WERI-Rb-1 (cell line): ENCODE data around the gene IL17RA.

Source experiments
- DNase-seq: peaks from one replicate; pipeline ENCODE4 v3.0.0-alpha.2; 2020
- H3K27ac ChIP-seq: fragments of 250-450 bp; sonication (Bioruptor Pico); 2 replicates; pipeline ENCODE4 v1.5.1; 2020; ENCODE audit warnings: mild to moderate bottlenecking, moderate library complexity
- H3K27me3 ChIP-seq: fragments of 250-450 bp; sonication (Bioruptor Pico); 2 replicates; pipeline ENCODE4 v1.5.1; 2021; ENCODE audit warnings: mild to moderate bottlenecking, low read depth, moderate library complexity; ENCODE audit not compliant: insufficient read depth, severe bottlenecking
- H3K36me3 ChIP-seq: fragments of 250-450 bp; sonication (Bioruptor Pico); 2 replicates; pipeline ENCODE4 v1.5.1; 2020; ENCODE audit warnings: mild to moderate bottlenecking, moderate library complexity
- H3K4me3 ChIP-seq: 2 replicates; pipeline ENCODE4 v1.5.1; 2011; ENCODE audit warnings: low read depth, mild to moderate bottlenecking, control low read depth, low read length
- H3K9me3 ChIP-seq: fragments of 250-450 bp; sonication (Bioruptor Pico); 2 replicates; pipeline ENCODE4 v1.5.1; 2021; ENCODE audit warnings: mild to moderate bottlenecking, moderate library complexity; ENCODE audit not compliant: severe bottlenecking
- TF ChIP-seq, protein P1 (sequence below): IDR thresholded peaks from 2 replicates; pipeline ENCODE4 v1.5.1; 2011; ENCODE audit warnings: low read depth, mild to moderate bottlenecking, control low read depth, inconsistent platforms, low read length

IL17RA gene

DNA sequence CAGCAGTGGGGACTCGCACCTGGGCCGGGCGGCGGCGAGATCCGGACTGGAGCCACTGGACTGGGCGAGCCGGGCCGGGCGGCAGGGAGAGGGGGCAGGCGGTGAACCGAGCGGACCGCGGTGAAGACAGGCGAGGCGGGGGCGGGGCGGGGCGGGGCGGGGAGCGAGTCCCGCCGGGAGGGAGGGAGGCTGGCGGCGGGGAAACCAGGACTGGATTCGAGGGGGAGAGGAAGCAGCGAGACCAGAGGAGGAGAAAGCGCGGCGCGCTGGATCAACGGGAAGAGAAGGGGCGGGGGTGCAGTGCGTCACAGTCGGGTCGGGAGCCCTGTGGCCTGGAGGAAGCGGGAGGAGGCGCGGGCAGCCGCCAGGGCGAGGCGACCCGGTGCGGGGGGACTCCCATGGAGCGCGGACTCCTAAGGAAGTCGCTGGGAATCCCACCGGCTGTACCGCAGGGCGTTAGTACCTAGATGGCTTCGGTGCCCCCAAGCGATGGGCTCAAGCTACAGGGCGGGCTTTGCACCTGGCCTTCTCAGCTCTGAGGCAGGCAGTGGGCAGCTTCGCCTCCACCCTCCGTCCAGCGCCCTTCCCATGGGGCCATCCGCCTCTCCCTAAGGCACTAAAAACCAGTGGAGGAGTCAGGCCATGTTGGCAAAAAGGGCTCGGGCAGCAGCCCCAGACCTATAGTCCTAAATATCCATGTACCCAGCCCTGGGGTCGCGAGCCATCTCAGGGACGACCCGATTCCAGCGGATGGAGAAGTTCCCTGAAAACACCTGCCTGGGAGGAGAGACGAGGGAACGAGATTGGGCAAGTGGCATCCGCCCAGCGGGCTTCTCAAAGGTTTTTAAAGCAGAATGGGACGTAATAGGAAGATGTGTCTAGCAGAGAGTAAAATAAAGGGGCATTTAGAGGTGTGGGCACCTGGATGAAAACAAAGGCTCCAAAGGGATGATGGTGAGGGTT lies 36.7 kb downstream of the IL17RA start, which contains the start of gene TMEM121B:
TSS of gene TMEM121B (minus strand) at position 128 of the 963 bp plus-strand sequence. CDS start 233 bp downstream, outside the sequence.
- Histone ChIP-seq H3K27ac (peak within 1 kb of the TSS; percentile 96), H3K36me3 (peaks cover 17% of the 10 kb centered on the region), H3K9me3 (no peaks in the 10 kb centered on the region), H3K4me3 (peak within 1 kb of the TSS; percentile 54), H3K27me3 (no peaks in the 10 kb centered on the region)
- TF ChIP-seq, protein P1, sequence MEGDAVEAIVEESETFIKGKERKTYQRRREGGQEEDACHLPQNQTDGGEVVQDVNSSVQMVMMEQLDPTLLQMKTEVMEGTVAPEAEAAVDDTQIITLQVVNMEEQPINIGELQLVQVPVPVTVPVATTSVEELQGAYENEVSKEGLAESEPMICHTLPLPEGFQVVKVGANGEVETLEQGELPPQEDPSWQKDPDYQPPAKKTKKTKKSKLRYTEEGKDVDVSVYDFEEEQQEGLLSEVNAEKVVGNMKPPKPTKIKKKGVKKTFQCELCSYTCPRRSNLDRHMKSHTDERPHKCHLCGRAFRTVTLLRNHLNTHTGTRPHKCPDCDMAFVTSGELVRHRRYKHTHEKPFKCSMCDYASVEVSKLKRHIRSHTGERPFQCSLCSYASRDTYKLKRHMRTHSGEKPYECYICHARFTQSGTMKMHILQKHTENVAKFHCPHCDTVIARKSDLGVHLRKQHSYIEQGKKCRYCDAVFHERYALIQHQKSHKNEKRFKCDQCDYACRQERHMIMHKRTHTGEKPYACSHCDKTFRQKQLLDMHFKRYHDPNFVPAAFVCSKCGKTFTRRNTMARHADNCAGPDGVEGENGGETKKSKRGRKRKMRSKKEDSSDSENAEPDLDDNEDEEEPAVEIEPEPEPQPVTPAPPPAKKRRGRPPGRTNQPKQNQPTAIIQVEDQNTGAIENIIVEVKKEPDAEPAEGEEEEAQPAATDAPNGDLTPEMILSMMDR = no peak
- peak; percentile 97 for DNase-seq

DNA sequence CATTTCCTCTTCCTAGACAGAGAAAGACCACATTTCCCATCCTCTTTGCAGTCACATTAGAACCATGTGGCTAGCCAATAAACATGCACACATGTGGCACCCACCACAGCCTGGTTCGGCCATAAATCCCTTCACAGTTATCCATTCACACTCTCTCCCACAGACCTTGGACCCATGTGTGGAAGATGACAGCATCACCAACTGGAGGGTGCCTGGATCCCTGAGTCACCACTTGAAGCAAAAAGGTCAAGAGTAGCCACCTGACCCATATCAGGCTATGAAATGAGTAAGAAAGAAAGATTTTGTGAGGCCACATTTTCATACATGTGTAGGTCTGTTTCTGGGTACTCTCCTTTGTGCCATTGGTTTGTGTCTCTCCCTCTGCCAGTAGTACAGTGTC lies 45.4 kb downstream of the IL17RA start:
- TF ChIP-seq, protein P1 = no peak
- Histone ChIP-seq H3K4me3 (no peak overlapping the region), H3K27me3 (no peaks in the 10 kb centered on the region), H3K36me3 (no peaks in the 10 kb centered on the region), H3K9me3 (no peaks in the 10 kb centered on the region), H3K27ac (no peak overlapping the region)
- no peak for DNase-seq

DNA sequence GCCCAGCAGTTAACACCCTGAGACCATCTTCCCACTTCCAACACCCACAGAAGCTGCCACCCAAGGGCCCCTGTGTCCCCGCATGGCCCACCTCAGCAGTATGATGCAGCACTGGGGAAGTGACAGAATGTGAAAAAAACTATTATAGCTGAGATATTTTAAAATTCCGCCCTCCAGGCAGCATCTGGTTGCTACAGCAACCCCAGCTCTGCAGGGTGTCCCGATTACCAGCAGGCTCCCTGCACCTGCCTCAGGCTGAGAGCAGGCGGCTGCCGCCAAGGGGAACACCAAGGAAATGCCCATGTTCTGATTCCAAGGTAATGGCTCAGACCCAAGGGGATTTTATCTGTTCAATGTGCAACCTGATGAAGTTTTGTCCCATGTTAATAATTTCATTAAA lies 46.9 kb downstream of the IL17RA start:
- H3K36me3 ChIP-seq = no peaks in the 10 kb centered on the region
- TF ChIP-seq, protein P1 = no peak
- DNase-seq = no peak
- H3K27me3 ChIP-seq = no peaks in the 10 kb centered on the region
- no peaks in the 10 kb centered on the region for H3K9me3 ChIP-seq
- no peak overlapping the region for H3K27ac ChIP-seq
- no peak overlapping the region for H3K4me3 ChIP-seq

DNA sequence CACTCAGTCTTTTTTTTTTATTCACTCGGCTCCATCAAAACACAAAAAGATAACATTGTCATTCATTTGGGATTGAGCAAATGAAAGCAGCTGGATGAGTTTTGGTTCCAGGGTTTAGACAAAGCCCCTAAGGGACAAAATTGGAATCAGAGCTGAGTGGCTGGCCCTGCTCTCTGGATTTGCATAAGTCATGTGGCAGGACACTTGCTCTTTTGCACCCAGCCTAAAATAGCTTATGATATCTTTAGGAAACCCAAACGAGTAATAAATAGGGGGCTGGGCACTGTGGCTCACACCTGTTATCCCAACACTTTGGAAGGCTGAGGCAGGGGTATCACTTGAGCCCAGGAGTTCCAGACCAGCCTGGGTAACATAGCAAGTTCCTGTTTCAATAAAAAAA lies 47.3 kb downstream of the IL17RA start:
- Histone ChIP-seq H3K4me3 (no peak overlapping the region), H3K9me3 (no peaks in the 10 kb centered on the region), H3K27me3 (no peaks in the 10 kb centered on the region), H3K36me3 (no peaks in the 10 kb centered on the region; the same call in 1 of the 2 replicates), H3K27ac (no peak overlapping the region)
- no peak for DNase-seq
- TF ChIP-seq, protein P1 = no peak

DNA sequence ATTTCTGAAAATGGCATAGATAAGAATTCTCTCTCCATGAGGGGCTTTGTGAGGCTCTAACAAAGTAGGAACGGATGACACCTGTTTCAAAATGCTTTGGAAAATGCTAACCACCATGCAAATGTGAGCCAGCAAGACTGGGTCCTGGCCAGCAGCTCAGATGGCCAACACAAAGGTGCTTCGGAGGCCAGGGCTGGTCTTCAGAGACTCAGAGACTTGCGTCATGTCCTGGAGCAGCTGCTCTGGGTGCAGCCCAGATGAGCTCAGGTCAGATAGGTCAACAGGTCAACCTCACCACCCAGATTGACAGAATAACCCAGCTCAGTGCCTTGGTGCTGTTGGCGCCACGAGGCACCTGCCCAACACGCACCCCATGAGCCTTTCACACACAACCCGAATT lies 48.3 kb downstream of the IL17RA start:
- no peaks in the 10 kb centered on the region for H3K27me3 ChIP-seq
- no peak for DNase-seq
- H3K36me3 ChIP-seq = peaks cover 6% of the 10 kb centered on the region; the same call in 1 of the 2 replicates
- no peak overlapping the region for H3K4me3 ChIP-seq
- TF ChIP-seq, protein P1 = no peak
- no peak overlapping the region for H3K27ac ChIP-seq
- no peaks in the 10 kb centered on the region for H3K9me3 ChIP-seq
